Endothelial cell of coronary artery (primary cell): ENCODE measurements around the gene FAM72A. TPM values are rescaled to one million over a fixed set of nuclear protein-coding genes. Genes with fewer than 3 reads are reported as not detected.

ENCODE experiments used
- total RNA-seq: library from RNA; depleted of rRNA; stranded (reverse); fragments of >200 nt; gene quantifications from 2 replicates; pipeline ENCODE4 v1.2.3, GENCODE V29; 2014

Gene FAM72A
- 2.5 and 4.6 TPM in 2 replicates for total RNA-seq

GRCh38 chr1:206202789-206203363 lies at the start of gene FAM72A:
TSS of gene FAM72A (minus strand) at chr1:206202839. CDS start at chr1:206202025, 814 bp downstream.

DNA sequence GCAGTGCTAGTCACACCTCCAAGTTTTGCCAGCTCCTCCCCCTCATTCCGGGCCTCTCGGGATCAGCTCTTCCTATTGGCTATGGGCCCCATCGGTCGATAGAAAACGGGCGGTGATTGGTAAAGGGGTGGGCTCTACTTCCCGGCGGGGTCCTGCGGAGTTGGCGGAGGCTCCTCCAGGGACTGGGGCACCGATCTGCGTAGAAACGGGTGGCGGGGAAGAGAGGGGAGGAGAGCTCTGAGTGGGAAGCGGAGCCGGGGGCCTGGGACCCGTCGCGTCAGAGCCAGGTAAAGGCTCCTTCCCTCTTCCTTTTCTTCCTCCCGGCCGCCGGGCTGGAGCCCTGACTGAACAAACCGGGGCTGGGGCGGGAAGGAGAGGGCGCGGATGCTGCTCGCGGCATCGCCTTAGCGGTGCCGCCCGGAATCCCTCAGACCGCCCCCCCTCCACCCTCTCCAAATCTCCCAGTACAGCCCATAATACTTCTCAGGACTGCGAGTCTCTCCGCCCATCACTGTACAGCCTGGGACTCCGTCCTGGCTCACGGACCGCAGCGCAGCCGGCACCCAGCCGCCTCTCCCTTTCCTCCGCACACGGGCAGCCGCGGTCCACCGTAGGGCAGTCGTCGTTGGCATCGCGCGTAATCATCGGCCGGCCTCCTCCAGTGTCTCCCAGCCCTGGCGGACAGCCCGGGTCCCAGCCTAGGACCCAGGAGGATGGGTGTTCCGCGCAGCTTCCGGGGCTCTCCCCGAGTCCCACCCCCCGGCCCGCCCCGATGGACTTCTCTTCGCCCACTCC lies 922 bp upstream of the FAM72A start, which contains the start of gene SRGAP2:
SRGAP2 (plus strand) TSS at position 178 of the 795 bp plus-strand sequence. CDS start 2,430 bp downstream, outside the sequence.

Other genes with a start within 250 kb of the FAM72A start
- gene RAB7B, start 199.4 kb downstream of the FAM72A start, total RNA-seq, result 0.09 and 0.47 TPM in 2 replicates
- gene CTSE, start 178.9 kb downstream of the FAM72A start, total RNA-seq, result 0.27 TPM in 1 of 2 replicates, not detected in the other
- gene RHEX, start 149.7 kb downstream of the FAM72A start, total RNA-seq, result not detected in 2 replicates
- under 0.01 TPM in 1 of 2 replicates, not detected in the other for gene AVPR1B, start 85.5 kb downstream of the FAM72A start, total RNA-seq
- 66.9 and 114 TPM in 2 replicates for gene SRGAP2, start 702 bp upstream of the FAM72A start, total RNA-seq